HG02884 (cell line): Measurements from ENCODE around the gene CDK6.
"Not testable (repeated sequence)": the region's sequence is repeated elsewhere in the genome, so short reads cannot be mapped to it uniquely, and the experiment has no call there.

Experiments
- ATAC-seq: cut with Tn5 transposase; IDR thresholded peaks from one replicate; pipeline ENCODE4 v1.9.1; 2021; ENCODE audit warnings: mild to moderate bottlenecking, moderate library complexity; ENCODE audit not compliant: unreplicated experiment

Gene CDK6

GRCh38 chr7:92836489-92836999 lies at the start of gene CDK6:
Gene CDK6 (minus strand): TSS chr7:92836573. CDS start chr7:92833323, 3,250 bp downstream.
- ATAC-seq = peak; percentile 36

DNA sequence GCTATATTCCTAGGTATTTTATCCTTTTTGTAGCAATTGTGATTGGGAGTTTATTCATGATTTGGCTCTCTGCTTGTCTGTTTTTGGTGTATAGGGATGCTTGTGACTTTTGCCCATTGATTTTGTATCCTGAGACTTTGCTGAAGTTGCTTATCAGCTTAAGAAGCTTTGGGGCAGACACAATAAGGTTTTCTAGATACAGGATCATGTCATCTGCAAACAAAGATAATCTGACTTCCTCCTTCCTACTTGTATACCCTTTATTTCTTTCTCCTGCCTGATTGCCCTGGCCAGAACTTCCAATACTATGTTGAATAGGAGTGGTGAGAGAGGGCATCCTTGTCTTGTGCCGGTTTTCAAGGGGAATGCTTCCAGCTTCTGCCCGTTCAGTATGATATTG lies 49.7 kb upstream of the CDK6 start:
- ATAC-seq = not testable (repeated sequence)

GRCh38 chr7:92884218-92884617 lies 47.8 kb upstream of the CDK6 start:
- ATAC-seq = no peak

DNA sequence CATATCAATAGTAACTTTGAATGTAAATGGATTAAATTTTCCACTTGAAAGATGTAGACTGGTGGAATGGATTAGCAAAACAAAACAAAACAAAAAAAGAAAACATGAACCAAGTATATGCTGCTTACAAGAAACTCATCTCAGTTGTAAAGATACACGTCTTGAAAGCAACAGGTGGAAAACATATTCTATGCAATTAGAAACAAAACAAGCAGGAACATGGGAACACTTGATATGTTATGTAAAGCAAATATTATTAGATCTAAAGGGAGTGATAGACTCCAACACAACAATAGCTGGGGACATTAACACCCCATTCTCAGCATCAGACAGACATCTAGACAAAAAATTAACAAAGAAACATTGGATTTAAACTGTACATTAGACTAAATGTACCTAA lies 46.4 kb upstream of the CDK6 start:
- ATAC-seq = no peak

- ATAC-seq = no peak
These were observed 44.7 kb upstream of the CDK6 start for GRCh38 chr7:92881091-92881485.

DNA sequence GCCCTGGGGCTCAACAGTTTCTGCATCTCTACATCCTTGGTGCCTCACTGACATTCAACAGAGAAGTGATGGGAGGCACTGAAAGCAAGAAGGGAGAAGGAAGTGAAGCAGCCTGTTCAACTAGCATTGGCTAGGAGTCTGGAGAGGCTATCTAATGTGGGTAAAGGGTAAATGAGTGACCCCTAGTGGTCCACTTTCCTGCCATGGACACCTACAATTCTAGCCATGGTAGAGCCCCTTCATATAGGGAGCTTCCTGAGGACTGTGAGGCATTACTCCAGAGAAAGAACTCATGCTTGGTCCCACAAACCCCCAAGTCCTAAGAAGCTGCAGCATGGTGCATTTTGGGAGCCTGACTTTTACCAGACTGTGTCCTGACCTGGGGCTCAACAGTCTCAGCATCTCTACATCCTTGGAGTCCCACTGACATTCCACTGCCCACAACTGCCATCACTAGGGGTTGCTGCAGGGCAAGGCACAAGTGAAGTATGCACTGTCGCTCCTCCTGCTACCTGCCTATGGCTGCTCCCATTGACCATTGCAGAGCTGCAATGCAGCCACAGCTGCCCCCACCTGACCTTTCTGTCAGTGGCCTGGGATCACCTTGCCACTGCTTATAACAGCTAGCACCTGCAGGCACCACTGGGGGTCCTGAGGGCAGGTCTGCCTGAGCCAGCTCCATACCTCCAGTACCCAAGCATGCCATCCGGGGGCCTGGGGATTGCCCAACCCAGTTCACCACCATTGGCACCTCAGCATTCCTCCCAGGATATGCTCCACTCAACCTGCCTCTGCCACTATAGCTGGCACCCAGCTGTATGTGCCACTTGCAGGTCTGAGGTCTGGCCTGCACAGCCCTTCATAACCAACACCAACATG lies 44.1 kb upstream of the CDK6 start:
- ATAC-seq = no peak

GRCh38 chr7:92877367-92877766 lies 41.0 kb upstream of the CDK6 start:
- no peak for ATAC-seq

GRCh38 chr7:92876836-92877235 lies 40.5 kb upstream of the CDK6 start:
- no peak for ATAC-seq

DNA sequence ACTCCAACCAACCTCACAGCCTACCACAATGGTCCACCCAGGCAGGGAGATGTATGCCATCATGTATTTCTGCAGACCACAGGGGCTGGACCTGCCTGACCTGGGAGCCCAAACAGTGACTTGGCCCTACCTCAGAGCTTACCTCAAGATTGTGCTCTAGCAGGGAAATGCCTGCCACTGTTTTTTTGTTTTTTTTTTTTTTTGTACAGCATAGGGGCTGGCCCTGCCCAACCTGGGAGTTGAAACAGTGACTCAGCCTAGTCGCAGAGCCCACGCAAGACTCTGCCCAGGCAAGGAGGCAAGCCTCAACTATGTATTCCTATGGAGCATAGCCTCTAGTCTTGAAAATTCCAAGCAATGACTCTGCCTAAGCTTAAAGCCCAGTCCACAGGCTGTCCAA lies 39.3 kb upstream of the CDK6 start:
- no peak for ATAC-seq

- ATAC-seq = no peak
These were observed 38.8 kb upstream of the CDK6 start for GRCh38 chr7:92875173-92875572.

DNA sequence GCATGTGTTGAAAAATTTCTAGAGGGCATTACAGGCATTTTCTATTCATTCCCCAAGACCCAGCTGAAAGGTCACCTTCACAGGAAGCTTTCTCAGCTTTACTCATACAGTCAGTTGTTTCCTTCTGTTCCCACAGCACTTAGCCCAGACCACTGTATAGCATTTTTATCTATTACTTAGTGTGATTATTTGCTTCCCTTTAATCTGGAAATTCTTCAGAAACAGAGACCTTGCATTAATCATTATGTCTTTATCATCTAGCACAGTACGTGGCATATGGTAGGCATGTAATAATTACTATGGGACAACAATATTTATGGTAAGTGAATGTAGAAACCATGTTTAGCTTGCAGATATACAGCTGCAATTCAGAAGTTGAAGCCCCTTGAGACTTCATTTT lies 38.2 kb upstream of the CDK6 start:
- no peak for ATAC-seq

DNA sequence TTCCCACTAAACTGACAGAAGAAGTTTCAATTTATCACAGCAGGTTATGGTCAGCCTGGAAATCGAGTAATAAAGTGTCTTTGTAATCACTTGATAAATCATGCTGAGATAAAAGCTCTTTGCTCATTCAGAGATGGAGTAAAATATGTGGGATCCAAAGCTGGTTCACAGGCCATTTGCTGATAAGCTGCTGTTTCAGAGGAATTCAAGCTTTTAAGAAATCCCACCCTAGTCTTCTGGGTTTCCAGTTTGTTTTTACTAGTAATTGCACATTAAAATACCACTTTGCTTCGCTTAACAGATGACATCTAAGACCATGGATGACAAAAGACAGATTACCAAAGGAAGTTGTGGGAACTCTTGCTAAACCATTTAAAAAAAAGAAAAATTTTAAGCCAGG lies 37.4 kb upstream of the CDK6 start:
- ATAC-seq = no peak

DNA sequence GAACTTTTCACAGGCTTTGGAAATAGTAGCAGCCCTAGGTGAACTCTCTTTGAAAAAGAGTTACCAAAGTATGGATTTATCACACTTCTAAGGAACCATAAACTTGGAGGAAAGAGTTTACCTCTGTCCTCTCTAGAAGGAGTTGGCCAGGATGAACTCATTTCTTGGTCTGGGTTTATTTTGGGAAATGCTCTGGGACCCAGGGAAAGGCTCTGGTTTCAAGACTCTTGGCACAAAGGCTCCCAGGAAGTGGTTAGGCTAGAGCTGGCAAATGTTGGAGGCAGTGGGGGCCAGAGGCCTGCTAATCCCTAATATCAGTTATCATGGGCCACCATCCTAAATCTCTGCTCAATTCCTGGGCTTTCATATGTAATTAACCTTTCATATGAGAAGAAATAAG lies 36.3 kb upstream of the CDK6 start:
- ATAC-seq = no peak

DNA sequence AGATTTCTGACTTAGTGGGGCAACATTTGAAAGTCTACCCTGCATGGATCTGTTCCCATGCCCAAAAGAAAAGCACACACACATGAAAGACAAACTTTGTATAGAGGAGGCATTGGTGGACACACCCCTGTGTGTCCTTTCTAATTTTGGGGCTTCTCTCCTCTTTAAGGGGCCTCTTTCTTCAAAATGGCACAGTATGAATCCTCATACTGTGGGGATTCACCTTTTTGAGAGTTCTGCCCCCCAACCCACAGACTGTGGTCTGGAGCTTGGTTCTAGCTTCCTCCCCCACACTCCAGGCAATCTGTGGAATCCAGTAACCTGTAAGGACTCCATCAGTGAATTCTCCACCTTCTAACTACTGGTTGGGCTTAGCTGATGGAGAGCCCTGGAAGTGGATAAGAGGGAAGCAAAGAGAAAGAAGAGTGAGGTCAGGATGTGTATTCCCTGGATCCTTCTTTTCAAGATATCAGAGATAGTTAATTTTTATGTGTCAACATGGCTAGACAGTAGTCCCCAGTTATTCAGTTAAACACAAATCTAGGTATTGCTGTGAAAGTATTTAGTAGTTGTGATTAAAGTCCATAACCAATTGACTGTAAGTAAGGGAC lies 32.4 kb upstream of the CDK6 start:
- no peak for ATAC-seq

GRCh38 chr7:92864169-92864568 lies 27.8 kb upstream of the CDK6 start:
- not testable (repeated sequence) for ATAC-seq

DNA sequence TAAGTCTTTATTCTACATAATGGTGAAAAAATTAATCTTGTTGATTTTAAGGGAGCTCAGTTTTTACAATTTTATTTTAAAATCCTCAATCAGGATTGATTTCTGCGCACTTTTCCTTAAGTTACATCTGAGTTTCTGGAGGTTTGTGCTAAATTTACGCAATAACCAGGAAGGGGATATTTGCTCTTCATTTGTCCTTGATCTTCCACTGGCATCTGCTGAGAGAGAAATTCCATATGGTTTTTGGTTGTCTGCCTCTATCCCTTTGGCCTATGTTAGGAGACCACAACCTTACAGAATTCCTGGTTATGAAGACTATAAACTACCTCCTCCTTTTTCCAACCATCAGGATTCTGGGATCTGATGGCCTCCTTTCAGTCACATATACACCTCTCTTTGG lies 20.1 kb upstream of the CDK6 start:
- ATAC-seq = no peak

GRCh38 chr7:92854501-92855238 lies 18.3 kb upstream of the CDK6 start:
- peak; percentile 70 for ATAC-seq

GRCh38 chr7:92851732-92852131 lies 15.4 kb upstream of the CDK6 start:
- ATAC-seq = no peak

DNA sequence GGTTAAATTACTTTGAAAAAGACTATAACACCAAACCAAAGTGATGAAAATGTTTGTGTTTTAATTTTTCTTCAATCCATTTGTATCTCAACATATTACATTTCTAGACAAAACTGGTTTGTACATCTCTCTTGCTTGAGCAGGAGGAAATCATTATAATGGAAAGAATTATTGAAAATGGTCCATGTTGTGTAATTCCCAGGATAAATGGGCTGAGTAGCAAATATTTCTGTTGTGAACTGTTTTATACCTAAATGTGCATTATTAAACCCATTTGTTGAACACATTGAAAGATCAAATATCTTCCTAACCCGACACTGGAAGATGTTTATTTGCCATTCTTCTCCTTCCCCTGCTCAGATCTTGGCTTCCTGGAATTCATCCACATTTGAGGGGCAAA lies 14.1 kb upstream of the CDK6 start:
- ATAC-seq = no peak

- no peak for ATAC-seq
These were observed 12.9 kb upstream of the CDK6 start for GRCh38 chr7:92849322-92849721.

GRCh38 chr7:92848851-92849250 lies 12.5 kb upstream of the CDK6 start:
- no peak for ATAC-seq

DNA sequence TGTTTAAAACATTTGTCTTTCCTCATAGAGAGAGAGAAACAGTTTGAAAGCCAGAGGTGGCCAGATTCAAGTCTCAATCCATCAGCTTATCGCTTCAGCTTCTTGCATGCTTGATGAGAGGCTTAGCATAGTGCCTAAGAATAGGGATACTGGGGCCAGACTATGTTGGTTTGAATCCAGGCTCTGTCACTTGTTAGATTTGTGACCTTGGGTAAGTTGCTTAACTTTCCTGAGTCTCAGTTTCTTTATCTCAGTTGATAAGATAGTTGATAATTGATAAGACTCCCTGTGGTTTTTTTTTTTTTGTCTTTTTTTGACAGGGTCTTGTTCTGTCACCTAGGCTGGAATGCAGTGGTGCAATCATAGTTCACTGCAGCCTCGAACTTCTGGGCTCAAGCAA lies 12.1 kb upstream of the CDK6 start:
- ATAC-seq = no peak
